ENCODE measurements around the gene SDR9C7.
"Not testable (repeated sequence)": the region's sequence is repeated elsewhere in the genome, so short reads cannot be mapped to it uniquely, and the experiment has no call there.

SDR9C7 gene

DNA sequence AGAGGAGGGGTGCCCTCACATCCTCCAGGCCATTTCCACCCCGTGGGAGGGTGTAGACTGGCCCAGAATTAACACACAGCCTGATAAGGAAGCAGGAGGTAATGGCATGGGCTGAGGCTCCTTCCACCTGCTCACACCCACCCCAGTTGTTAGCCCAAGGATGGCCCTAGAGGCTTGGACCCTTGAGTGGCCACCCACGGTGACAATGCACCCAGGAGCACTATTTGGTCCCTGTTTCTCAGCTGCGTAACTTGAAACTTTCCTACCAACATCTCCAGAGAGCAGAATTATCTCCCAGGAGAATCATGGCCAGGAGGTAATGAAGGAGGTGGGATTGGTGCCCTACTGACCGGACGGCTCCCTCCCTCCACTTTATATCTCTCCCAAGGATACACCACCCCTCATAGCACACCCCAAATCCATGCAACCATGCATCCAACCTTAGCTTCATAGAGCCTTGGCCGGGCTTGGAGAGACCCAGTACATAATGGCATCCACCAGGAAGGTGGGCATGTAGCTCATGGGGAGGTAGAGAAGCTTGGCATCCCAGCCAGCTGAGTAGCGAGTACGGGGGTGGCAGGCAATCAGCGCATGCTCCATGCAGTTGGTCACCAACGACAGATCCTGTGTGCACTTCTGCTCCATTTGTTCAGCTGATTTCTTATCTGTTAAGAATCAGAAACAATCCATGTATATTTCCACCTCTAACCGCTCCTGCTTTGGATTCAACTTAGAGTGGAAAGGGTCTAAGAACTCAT lies 17.6 kb upstream of the SDR9C7 start:
- DNase-seq = no peak

GRCh38 chr12:56948881-56949280 lies 14.7 kb upstream of the SDR9C7 start:
- DNase-seq = no peak

- DNase-seq = no peak
These were observed 14.2 kb upstream of the SDR9C7 start for GRCh38 chr12:56948457-56948777.

DNA sequence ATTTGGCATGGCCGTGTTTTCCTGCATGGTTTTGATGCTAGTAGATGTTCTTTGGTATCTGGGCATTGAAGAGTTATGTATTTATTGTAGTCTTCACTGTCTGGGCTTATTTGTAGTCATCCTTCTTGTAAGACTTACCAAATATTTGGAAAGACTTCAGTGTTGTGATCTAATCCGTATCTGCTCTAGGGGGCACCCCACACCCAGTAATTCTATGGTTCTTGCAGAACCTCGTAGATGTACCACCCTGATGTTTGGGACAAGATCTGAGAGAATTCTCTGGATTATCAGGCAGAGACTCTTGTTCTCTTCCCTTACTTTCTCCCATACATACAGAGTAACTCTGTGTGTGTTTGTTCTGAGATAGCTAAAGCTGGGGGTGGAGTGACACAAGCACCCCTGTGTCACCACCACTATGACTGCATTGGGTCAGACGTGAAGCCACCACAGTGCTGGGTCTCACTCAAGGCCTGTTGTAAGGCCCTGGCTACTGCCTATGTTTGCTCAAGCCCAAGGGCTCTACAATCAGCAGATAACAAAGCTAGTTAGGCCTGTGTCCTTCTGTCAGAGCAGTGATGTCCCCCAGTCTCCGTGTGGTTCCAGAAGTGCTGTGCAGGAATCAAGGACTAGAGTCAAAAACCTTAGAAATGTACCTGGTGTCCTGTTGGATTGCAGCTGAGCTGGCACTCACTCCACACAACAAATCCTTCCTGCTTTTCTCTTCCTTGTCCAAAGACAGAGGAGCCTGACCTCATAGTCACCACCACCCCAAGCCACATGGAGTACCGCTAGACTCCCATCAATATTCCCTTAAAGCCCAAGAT lies 13.6 kb upstream of the SDR9C7 start:
- no peak for DNase-seq

GRCh38 chr12:56943878-56944277 lies 9.7 kb upstream of the SDR9C7 start:
- no peak for DNase-seq

DNA sequence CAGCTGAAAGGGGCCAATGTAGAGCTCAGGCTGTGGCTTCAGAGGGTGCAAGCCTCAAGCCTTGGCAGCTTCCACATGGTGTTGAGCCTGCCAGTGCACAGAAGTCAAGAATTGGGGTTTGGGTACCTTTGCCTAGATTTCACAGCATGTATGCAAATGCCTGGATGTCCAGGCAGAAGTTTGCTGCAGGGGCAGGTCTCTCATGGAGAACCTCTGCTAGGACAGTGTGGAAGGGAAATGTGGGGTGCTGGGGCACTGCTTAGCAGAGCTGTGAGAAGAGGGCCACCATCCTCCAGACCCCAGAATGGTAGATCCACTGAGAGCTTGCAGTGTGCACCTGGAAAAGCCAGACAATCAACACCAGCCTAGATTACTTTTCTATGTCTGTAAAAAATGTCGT lies 9.2 kb upstream of the SDR9C7 start:
- DNase-seq = not testable (repeated sequence)

- DNase-seq = no peak
These were observed 7.2 kb upstream of the SDR9C7 start for GRCh38 chr12:56941299-56942017.

- DNase-seq = not testable (repeated sequence)
These were observed 6.7 kb upstream of the SDR9C7 start for GRCh38 chr12:56940942-56941298.

GRCh38 chr12:56935752-56936151 lies 1.5 kb upstream of the SDR9C7 start:
- DNase-seq = no peak

DNA sequence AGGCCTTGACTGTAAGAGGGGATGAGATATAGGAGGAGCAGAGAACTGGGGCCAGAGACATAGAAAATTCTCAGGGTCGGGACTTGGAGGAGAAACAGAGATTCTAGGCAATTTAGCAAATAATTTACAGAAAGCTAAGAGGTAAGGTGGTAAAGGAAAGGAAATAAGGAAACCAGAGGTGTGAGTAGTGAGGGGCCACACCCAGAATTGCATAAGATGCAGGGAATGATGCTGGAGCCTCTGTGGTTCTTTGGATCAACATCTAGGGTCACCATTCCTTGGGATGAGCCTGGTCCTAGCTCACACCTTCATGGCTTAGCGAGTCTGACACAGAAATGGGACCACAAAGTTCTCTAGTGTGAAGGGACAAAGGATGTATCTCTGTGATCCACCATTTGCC lies 949 bp upstream of the SDR9C7 start:
- DNase-seq = no peak

DNA sequence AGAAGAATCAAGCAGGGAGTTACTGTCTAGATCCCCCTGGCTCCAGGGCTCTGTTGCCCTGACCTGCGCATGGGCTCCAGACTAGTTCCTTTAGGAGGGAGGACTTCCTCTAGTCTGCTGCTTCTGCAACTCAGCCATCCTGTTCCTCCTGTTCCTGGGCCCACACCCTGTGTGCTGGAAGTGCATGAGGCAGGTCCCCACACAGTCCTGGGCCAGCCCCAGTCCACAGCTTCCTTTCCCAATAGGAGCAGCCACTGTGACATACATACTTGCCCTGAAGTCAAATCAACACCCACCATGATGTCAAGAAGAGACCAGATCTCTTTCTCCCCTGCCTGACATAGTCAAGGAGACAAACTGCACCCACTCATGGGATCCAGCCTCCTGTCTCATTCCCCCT lies 1.3 kb downstream of the SDR9C7 start:
- DNase-seq = no peak

DNA sequence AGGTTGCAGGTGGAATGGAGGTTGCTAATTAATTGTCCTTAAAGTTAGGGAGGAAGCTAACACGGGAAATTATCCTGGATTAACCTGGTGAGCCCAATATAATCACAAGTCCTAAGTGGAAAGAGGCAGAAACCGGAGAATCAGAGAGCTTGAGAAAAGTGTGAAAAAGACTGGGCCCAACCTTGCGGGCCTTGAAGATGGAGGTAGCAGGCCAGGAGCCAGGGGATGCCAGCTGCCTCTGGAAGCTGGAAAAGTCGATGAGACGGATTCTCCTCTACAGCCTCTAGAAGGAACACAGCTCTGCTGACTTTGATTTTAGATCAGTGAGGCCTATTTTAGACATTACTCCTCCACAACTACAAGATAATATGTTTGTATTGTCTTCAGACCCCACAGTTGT lies 2.1 kb downstream of the SDR9C7 start:
- no peak for DNase-seq

- no peak for DNase-seq
These were observed 2.7 kb downstream of the SDR9C7 start for GRCh38 chr12:56931474-56931978.

- DNase-seq = no peak
These were observed 4.0 kb downstream of the SDR9C7 start for GRCh38 chr12:56930241-56930640.

DNA sequence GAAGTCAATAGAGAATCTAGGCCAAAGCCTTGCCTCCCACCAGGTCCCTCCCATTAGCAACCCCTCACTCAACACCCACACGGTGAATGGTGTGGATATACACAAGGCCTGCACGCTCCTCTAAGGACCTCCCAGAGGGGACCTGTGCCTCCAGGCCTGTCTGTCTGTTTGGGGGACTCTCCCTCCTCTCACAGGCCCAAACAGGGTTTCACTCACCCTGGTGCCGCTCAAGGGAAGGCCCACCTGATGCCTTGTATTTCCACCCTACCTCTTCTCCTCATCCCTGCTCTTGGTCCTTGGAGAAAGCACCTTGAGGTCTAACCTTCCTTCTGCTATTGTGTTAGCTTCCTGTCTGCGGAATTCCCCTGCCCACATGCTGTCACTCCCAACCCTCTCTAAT lies 4.4 kb downstream of the SDR9C7 start:
- no peak for DNase-seq

GRCh38 chr12:56928262-56928661 lies 5.9 kb downstream of the SDR9C7 start:
- DNase-seq = no peak

- DNase-seq = no peak
These were observed 6.9 kb downstream of the SDR9C7 start for GRCh38 chr12:56927281-56927680.

- DNase-seq = no peak
These were observed 12.2 kb downstream of the SDR9C7 start for GRCh38 chr12:56922031-56922430.

DNA sequence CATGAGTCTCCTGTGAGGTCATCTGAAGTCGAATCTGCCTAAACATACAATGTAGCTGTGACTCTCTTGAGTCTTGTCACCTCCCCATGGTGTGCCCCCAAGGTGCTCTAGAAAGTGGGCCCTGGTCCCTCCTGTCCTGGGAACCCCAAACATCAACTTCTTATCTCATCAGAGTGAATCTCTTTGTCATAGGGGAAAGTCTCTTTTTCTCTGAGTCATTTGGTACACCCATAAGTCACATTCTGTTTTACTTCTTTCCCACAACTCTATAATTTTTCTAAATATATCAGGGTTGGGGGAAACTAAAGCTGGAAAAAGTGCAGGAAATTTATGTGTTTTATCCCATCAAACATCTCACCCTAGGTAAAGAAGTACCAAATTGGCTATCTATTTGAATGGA lies 12.9 kb downstream of the SDR9C7 start:
- no peak for DNase-seq

DNA sequence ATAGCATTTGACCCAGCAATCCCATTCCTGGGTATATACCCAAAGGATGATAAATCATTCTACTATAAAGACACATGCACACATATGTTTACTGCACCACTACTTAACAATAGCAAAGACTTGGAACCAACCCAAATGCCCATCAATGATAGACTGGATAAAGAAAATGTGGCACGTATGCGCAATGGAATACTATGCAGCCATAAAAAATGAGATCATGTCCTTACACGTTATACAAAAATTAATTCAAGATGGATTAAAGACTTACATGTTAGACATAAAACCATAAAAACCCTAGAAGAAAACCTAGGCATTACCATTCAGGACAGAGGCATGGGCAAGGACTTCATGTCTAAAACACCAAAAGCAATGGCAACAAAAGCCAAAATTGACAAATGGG lies 16.1 kb downstream of the SDR9C7 start:
- DNase-seq = not testable (repeated sequence)

GRCh38 chr12:56916996-56917333 lies 17.2 kb downstream of the SDR9C7 start:
- no peak for DNase-seq

- no peak for DNase-seq
These were observed 17.8 kb downstream of the SDR9C7 start for GRCh38 chr12:56916296-56916995.

GRCh38 chr12:56914724-56915123 lies 19.5 kb downstream of the SDR9C7 start:
- no peak for DNase-seq
